Stimulated activated CD4-positive, alpha-beta T cell treated with anti-CD3 and anti-CD28 coated beads, TNF-alpha, amount 100 ng/mL, for 24 hours (primary cell): ENCODE data around the gene MEIOC.

Source experiments
- DNase-seq, 3 experiments: peaks; one replicate each; pipeline ENCODE4 v3.0.0-alpha.2; 2020; ENCODE audit warnings: low read depth in 3 of 3

Gene MEIOC

GRCh38 chr17:44708401-44709263, 52.4 kb downstream of the MEIOC start, which contains the start of gene DBF4B:
Gene DBF4B (plus strand): TSS chr17:44708665. CDS start chr17:44708821, 156 bp downstream.
- DNase-seq, result peak; percentile 64 to 83 (median 69)

- DNase-seq, result no peak
Measured at GRCh38 chr17:44719444-44719843, 63.2 kb downstream of the MEIOC start.

GRCh38 chr17:44722254-44722653, 66.0 kb downstream of the MEIOC start:
- no peak for DNase-seq
